H1 (cell line): ENCODE results near the gene SLC2A11. TPM values are rescaled to one million over a fixed set of nuclear protein-coding genes. Genes with fewer than 3 reads are reported as not detected.

Experiments used
- CTCF ChIA-PET: fragments of 300-600 bp; sonication (Branson Sonifier 250); formaldehyde crosslinking; loops from one replicate; lab custom pipeline; 2021; ENCODE audit not compliant: partially characterized antibody; lab: Charles Lee
- POLR2A ChIA-PET: fragments of 300-600 bp; sonication (Branson Sonifier 250); formaldehyde crosslinking; loops from one replicate; lab custom pipeline; 2021; ENCODE audit warnings: inconsistent platforms; ENCODE audit not compliant: partially characterized antibody; lab: Charles Lee
- DNase-seq, 2 experiments: peaks; one replicate each; pipeline versions ENCODE4 v3.0.0 to v3.0.0-alpha.2; 2010 to 2022; ENCODE audit warnings: low spot score in 2 of 2, low read depth in 1 of 2, mixed read lengths in 1 of 2
- FAIRE-seq: peaks from 2 replicates; lab custom pipeline; 2011; peaks lifted over from hg19 to GRCh38; lab: Jason Lieb, UNC
- H2AFZ ChIP-seq: 2 replicates; pipeline ENCODE4 v1.8.1; 2012; ENCODE audit warnings: low read length, inconsistent platforms
- H2AK5ac ChIP-seq: 2 replicates; pipeline ENCODE4 v1.6.1; 2013; ENCODE audit warnings: low read depth, low read length
- H2BK120ac ChIP-seq: replicated peaks from 2 replicates; pipeline ENCODE3; 2013; ENCODE audit warnings: low read depth, low read length, inconsistent platforms
- H2BK12ac ChIP-seq: 2 replicates; pipeline ENCODE4 v1.6.1; 2013; ENCODE audit warnings: low read depth, low read length
- H2BK15ac ChIP-seq: 2 replicates; pipeline ENCODE4 v1.6.1; 2013; ENCODE audit warnings: low read length
- H2BK20ac ChIP-seq: 2 replicates; pipeline ENCODE4 v1.6.1; 2013; ENCODE audit warnings: low read length
- H2BK5ac ChIP-seq: 2 replicates; pipeline ENCODE4 v1.6.1; 2013; ENCODE audit warnings: low read depth, low read length
- H3K14ac ChIP-seq: 2 replicates; pipeline ENCODE4 v1.6.1; 2013; ENCODE audit warnings: inconsistent platforms; ENCODE audit not compliant: insufficient read length
- H3K18ac ChIP-seq: 2 replicates; pipeline ENCODE4 v1.6.1; 2013; ENCODE audit warnings: low read length; ENCODE audit errors: extremely low read depth
- H3K23ac ChIP-seq: 2 replicates; pipeline ENCODE4 v1.6.1; 2013; ENCODE audit warnings: inconsistent platforms; ENCODE audit not compliant: insufficient read length
- H3K23me2 ChIP-seq: 2 replicates; pipeline ENCODE4 v1.6.1; 2013; ENCODE audit warnings: low read depth, low read length
- H3K27ac ChIP-seq: 2 replicates; pipeline ENCODE4 v1.6.1; 2011; ENCODE audit warnings: low read depth, low read length, inconsistent platforms
- H3K27me3 ChIP-seq, 4 experiments: replicated peaks in 1 of 4; 1 replicate in 1 of 4; 2 replicates in 3 of 4; pipeline versions ENCODE4 v1.6.1 to v1.8.1; 2011 to 2013; ENCODE audit warnings: low read length in 3 of 4, mild to moderate bottlenecking in 3 of 4, inconsistent platforms in 2 of 4, mixed read lengths in 2 of 4, moderate library complexity in 1 of 4; ENCODE audit not compliant: control insufficient read depth in 3 of 4, insufficient read depth in 3 of 4; ENCODE audit errors: extremely low read depth in 1 of 4
- H3K36me3 ChIP-seq, 4 experiments: 2 replicates each; pipeline versions ENCODE4 v1.6.1 to v1.8.1; 2011 to 2013; ENCODE audit warnings: mild to moderate bottlenecking in 4 of 4, low read length in 3 of 4, moderate library complexity in 2 of 4, control low read depth in 1 of 4, inconsistent platforms in 1 of 4; ENCODE audit not compliant: insufficient read depth in 4 of 4, control insufficient read depth in 2 of 4
- H3K4ac ChIP-seq: replicated peaks from 2 replicates; pipeline ENCODE3; 2013; ENCODE audit warnings: low read length, low read depth, mixed read lengths, inconsistent platforms; ENCODE audit not compliant: insufficient read length
- H3K4me1 ChIP-seq, 4 experiments: replicated peaks in 1 of 4; 1 replicate in 1 of 4; 2 replicates in 3 of 4; pipeline versions ENCODE4 v1.6.1 to v1.8.1; 2011 to 2013; ENCODE audit warnings: low read length in 3 of 4, inconsistent platforms in 2 of 4, mixed read lengths in 1 of 4; ENCODE audit not compliant: insufficient read depth in 4 of 4, control insufficient read depth in 3 of 4
- H3K4me2 ChIP-seq, 2 experiments: 2 replicates each; pipeline versions ENCODE4 v1.6.1 to v1.8.1; 2011 to 2013; ENCODE audit warnings: low read depth in 2 of 2, low read length in 2 of 2, control low read depth in 1 of 2, inconsistent platforms in 1 of 2, mild to moderate bottlenecking in 1 of 2; ENCODE audit not compliant: insufficient read depth in 1 of 2
- H3K4me3 ChIP-seq, 4 experiments: fragments of 200-600, 300-600 bp in 1 of 4; sonication (generic), shearing (Covaris generic), sonication (Bioruptor Twin) in 1 of 4; 2 replicates each; pipeline versions ENCODE4 v1.5.1 to v1.8.1; 2011 to 2016; ENCODE audit warnings: low read length in 4 of 4, low read depth in 3 of 4, control low read depth in 2 of 4, inconsistent platforms in 2 of 4, mild to moderate bottlenecking in 2 of 4, mixed read lengths in 1 of 4, moderate library complexity in 1 of 4; ENCODE audit not compliant: insufficient read depth in 2 of 4; ENCODE audit errors: extremely low read depth in 1 of 4
- H3K56ac ChIP-seq: replicated peaks from 2 replicates; pipeline ENCODE3; 2013; ENCODE audit warnings: low read depth, mild to moderate bottlenecking, mixed read lengths, low read length, inconsistent platforms; ENCODE audit not compliant: insufficient read length
- H3K79me1 ChIP-seq: 2 replicates; pipeline ENCODE4 v1.6.1; 2013; ENCODE audit warnings: low read depth, low read length, control low read depth
- H3K79me2 ChIP-seq, 2 experiments: 2 replicates each; pipeline versions ENCODE4 v1.6.1 to v1.8.1; 2012 to 2013; ENCODE audit warnings: low read length in 2 of 2, mild to moderate bottlenecking in 2 of 2, inconsistent platforms in 1 of 2; ENCODE audit not compliant: insufficient read depth in 2 of 2, control insufficient read depth in 1 of 2
- H3K9ac ChIP-seq, 4 experiments: replicated peaks in 1 of 4; 1 replicate in 1 of 4; 2 replicates in 3 of 4; pipeline versions ENCODE4 v1.6.1 to v1.8.1; 2011 to 2013; ENCODE audit warnings: low read depth in 3 of 4, low read length in 3 of 4, control low read depth in 2 of 4, mild to moderate bottlenecking in 2 of 4, moderate library complexity in 2 of 4, inconsistent platforms in 1 of 4; ENCODE audit errors: extremely low read depth in 1 of 4
- H3K9me3 ChIP-seq, 2 experiments: 2 replicates each; pipeline versions ENCODE4 v1.6.1 to v1.8.1; 2012 to 2013; ENCODE audit warnings: mild to moderate bottlenecking in 2 of 2, moderate library complexity in 2 of 2, control low read depth in 1 of 2, inconsistent platforms in 1 of 2, low read depth in 1 of 2, low read length in 1 of 2, mixed read lengths in 1 of 2; ENCODE audit not compliant: insufficient read depth in 2 of 2
- H4K20me1 ChIP-seq, 2 experiments: replicated peaks in 1 of 2; 2 replicates each; pipeline versions ENCODE3 to v1.8.1; 2011 to 2013; ENCODE audit warnings: inconsistent platforms in 2 of 2, low read length in 2 of 2, mild to moderate bottlenecking in 1 of 2; ENCODE audit not compliant: insufficient read depth in 2 of 2, control insufficient read depth in 1 of 2
- H4K5ac ChIP-seq: 2 replicates; pipeline ENCODE4 v1.6.1; 2013; ENCODE audit warnings: low read length, low read depth, mixed read lengths, inconsistent platforms; ENCODE audit not compliant: insufficient read length
- H4K8ac ChIP-seq: 2 replicates; pipeline ENCODE4 v1.8.0; 2013; ENCODE audit warnings: mild to moderate bottlenecking, moderate library complexity, low read length, inconsistent platforms; ENCODE audit not compliant: insufficient read depth; ENCODE audit errors: extremely low read depth
- H4K91ac ChIP-seq: replicated peaks from 2 replicates; pipeline ENCODE3; 2013; ENCODE audit warnings: low read length, mixed read lengths, inconsistent platforms; ENCODE audit not compliant: insufficient read length
- BRCA1 ChIP-seq: IDR thresholded peaks from 2 replicates; pipeline ENCODE4 v1.6.1; 2012; ENCODE audit warnings: low read depth, low read length, improper control_type of control experiment
- CBX5 ChIP-seq: fragments of 300-800, 300-1000 bp; sonication (generic); IDR thresholded peaks from 2 replicates; pipeline ENCODE4 v1.7.1; 2016; ENCODE audit warnings: antibody characterized with exemption, low read length, low read depth
- CBX8 ChIP-seq: fragments of 300-800, 300-1000 bp; sonication (generic); IDR thresholded peaks from 2 replicates; pipeline ENCODE4 v1.7.1; 2016; ENCODE audit warnings: low read depth, low read length, borderline replicate concordance
- CHD2 ChIP-seq: IDR thresholded peaks from 2 replicates; pipeline ENCODE4 v1.6.1; 2012; ENCODE audit warnings: low read length, improper control_type of control experiment
- JUND ChIP-seq: IDR thresholded peaks from 2 replicates; pipeline ENCODE4 v1.6.1; 2011; ENCODE audit warnings: mild to moderate bottlenecking, improper control_type of control experiment, low read length
- MAX ChIP-seq: IDR thresholded peaks from 2 replicates; pipeline ENCODE4 v1.6.1; 2012; ENCODE audit warnings: inconsistent platforms
- SIN3A ChIP-seq, 2 experiments: IDR thresholded peaks in 1 of 2; conservative IDR thresholded peaks in 1 of 2; 2 replicates each; pipeline ENCODE4 v1.6.1; 2011 to 2012; ENCODE audit warnings: low read length in 2 of 2, improper control_type of control experiment in 1 of 2, low read depth in 1 of 2, mild to moderate bottlenecking in 1 of 2
- SP2 ChIP-seq: IDR thresholded peaks from 2 replicates; pipeline ENCODE4 v1.6.1; 2012; ENCODE audit warnings: mild to moderate bottlenecking, low read length, inconsistent platforms
- SP4 ChIP-seq: IDR thresholded peaks from 2 replicates; pipeline ENCODE4 v1.6.1; 2012; ENCODE audit warnings: low read length, inconsistent platforms
- TAF7 ChIP-seq: optimal IDR thresholded peaks from 2 replicates; pipeline ENCODE3; 2011; ENCODE audit warnings: low read depth, mild to moderate bottlenecking, inconsistent platforms, low read length, moderate library complexity, borderline replicate concordance
- TCF12 ChIP-seq: IDR thresholded peaks from 2 replicates; pipeline ENCODE4 v1.6.1; 2011; ENCODE audit warnings: low read depth, mild to moderate bottlenecking, low read length
- TEAD4 ChIP-seq: IDR thresholded peaks from 2 replicates; pipeline ENCODE4 v1.6.1; 2012; ENCODE audit warnings: low read depth, low read length, inconsistent platforms, mixed read lengths
- WGBS, 2 experiments: shearing (Covaris generic) in 1 of 2; methylation state at CpG; one replicate each; pipeline versions ENCODE4 v1.1.6 to v1.1.7; 2013 to 2015; ENCODE audit warnings: low lambda C conversion rate in 2 of 2, mixed read lengths in 2 of 2, inconsistent platforms in 1 of 2, low coverage in 1 of 2, missing lambda C conversion rate in 1 of 2; ENCODE audit not compliant: insufficient replicate concordance in 2 of 2, insufficient coverage in 1 of 2, insufficient read length in 1 of 2; ENCODE audit errors: extremely low coverage in 1 of 2, missing lambda C conversion rate in 1 of 2; 5-methylcytosine and 5-hydroxymethylcytosine counted together
- polyA plus RNA-seq, 7 experiments: library from polyadenylated mRNA; depleted of rRNA in 3 of 7; stranded (reverse) in 5 of 7; unstranded in 2 of 7; fragments of >200 nt in 5 of 7; fragments of 200-250 nt in 2 of 7; gene quantifications; 1 replicate in 5 of 7; 2 replicates in 1 of 7; 4 replicates in 1 of 7; pipeline versions ENCODE4 v1.2.1 to v1.2.3, GENCODE V29; 2011 to 2013; ENCODE audit warnings: missing spikeins in 2 of 7, mixed read lengths in 2 of 7
- total RNA-seq: library from RNA; stranded (reverse); fragmentation: NEBNext Ultra II Directional; extraction: Animal tissue kit (Norgen Biotek cat#: 25700); gene quantifications from 2 replicates; pipeline ENCODE4 v1.2.1, GENCODE V29; 2021

The SLC2A11 gene
- total and polyA plus RNA-seq, 2 of the 8 experiments (the other 6 are each of a cell fraction or from before 2014, with no cell fraction given): 10.7 to 12.5 TPM

- TF ChIP-seq CHD2 (no peak), TAF7 (no peak), CBX5 (no peak), MAX (no peak), SP2 (no peak), SP4 (no peak), CBX8 (no peak), SIN3A (conservative IDR thresholded peaks at IDR 0.05 in 1 of 2, IDR thresholded peaks at IDR 0.05 in 1 of 2; ENCODE audit: low read depth in 1 of 2, low read length in 2 of 2) (no peak), TCF12 (no peak), BRCA1 (no peak), JUND (no peak), TEAD4 (no peak)
- TF ChIP-seq, all 59 proteins: peak for 0
- Histone ChIP-seq H3K36me3 (peaks cover 0 to 21% (median 9%) of the 10 kb centered on the region in 4 experiments; a peak in 4 of 8 replicates), H3K23me2 (peaks cover 12% of the 10 kb centered on the region; the same call in 1 of the 2 replicates), H2BK15ac (no peak overlapping the region), H3K79me1 (peaks cover 4% of the 10 kb centered on the region; the same call in 1 of the 2 replicates), H4K20me1 (peaks cover 6 to 24% of the 10 kb centered on the region in 2 experiments), H2AK5ac (no peak overlapping the region), H2BK20ac (no peak overlapping the region), H3K4me3 (no peak overlapping the region), H3K23ac (no peak overlapping the region), H3K4me1 (peaks cover 0 to 8% (median 6%) of the 10 kb centered on the region in 4 experiments; a peak in 5 of 7 replicates), H2BK12ac (no peak overlapping the region), H3K4me2 (no peak overlapping the region), H3K27me3 (peaks cover 0 to 2% (median 0%) of the 10 kb centered on the region in 4 experiments; a peak in 2 of 7 replicates), H3K4ac (no peak overlapping the region), H3K14ac (no peak overlapping the region), H3K9me3 (no peaks in the 10 kb centered on the region), H3K79me2 (no peaks in the 10 kb centered on the region; a peak in 1 of 4 replicates), H2AFZ (no peak overlapping the region), H3K27ac (no peak overlapping the region), H3K18ac (no peak overlapping the region), H4K8ac (no peak overlapping the region), H4K91ac (no peak overlapping the region), H3K56ac (no peak overlapping the region), H2BK5ac (no peak overlapping the region), H3K9ac (no peak overlapping the region), H2BK120ac (no peak overlapping the region), H4K5ac (no peak overlapping the region)
- FAIRE-seq (no peak), DNase-seq (no peak)
- 94% methylated on average over 10 of the region's 10 CpGs; no CpG with 5 or more reads in 1 of the 2 experiments for WGBS, 2 experiments
- ChIA-PET CTCF (interaction anchor here (0.7 to 3.2 kb wide), 6 partner anchors 9 to 66 kb away, joined by 3 to 12 read pairs (median 4); partner anchors contain the start of gene MIF), POLR2A (interaction anchor here (0.8 to 2.0 kb wide), 5 partner anchors 11 to 45 kb away, joined by 3 to 8 read pairs (median 5); no protein-coding TSS in a partner anchor)
These were observed 22.7 kb upstream of the SLC2A11 start for GRCh38 chr22:23834793-23835483.
